ENCODE results near the gene ZNF786. TPM values are rescaled to one million over a fixed set of nuclear protein-coding genes. Genes with fewer than 3 reads are reported as not detected.
"Not testable (repeated sequence)": the region's sequence is repeated elsewhere in the genome, so short reads cannot be mapped to it uniquely, and the experiment has no call there.

The ZNF786 gene
- total RNA-seq, 1 donor from 2014 or later: 9.0 TPM

GRCh38 chr7:149093228-149093627, 2.7 kb upstream of the ZNF786 start:
- Histone ChIP-seq H3K36me3 (ENCODE audit: control insufficient read depth, insufficient read depth, low read length) (no peaks in the 10 kb centered on the region), H3K4me3 (ENCODE audit: low read depth, low read length) (no peak overlapping the region), H3K27me3 (ENCODE audit: control insufficient read depth, insufficient read depth, low read length) (no peaks in the 10 kb centered on the region)
- DNase-seq (ENCODE audit: low read depth): no peak
- no peak for TF ChIP-seq CTCF (IDR thresholded peaks at IDR 0.05; ENCODE audit: insufficient read depth, low read length, severe bottlenecking)
- FAIRE-seq: no peak

- FAIRE-seq; DNase-seq (ENCODE audit: low read depth); H3K36me3 ChIP-seq (ENCODE audit: control insufficient read depth, insufficient read depth, low read length); H3K27me3 ChIP-seq (ENCODE audit: control insufficient read depth, insufficient read depth, low read length); H3K4me3 ChIP-seq (ENCODE audit: low read depth, low read length): not testable (repeated sequence)
Measured at GRCh38 chr7:149092244-149092643, 1.7 kb upstream of the ZNF786 start.

GRCh38 chr7:149087376-149087775, 3.1 kb downstream of the ZNF786 start:
- FAIRE-seq (no peak), DNase-seq (ENCODE audit: low read depth) (no peak)
- no peak for TF ChIP-seq CTCF (IDR thresholded peaks at IDR 0.05; ENCODE audit: insufficient read depth, low read length, severe bottlenecking)
- Histone ChIP-seq H3K4me3 (ENCODE audit: low read depth, low read length) (no peak overlapping the region), H3K27me3 (ENCODE audit: control insufficient read depth, insufficient read depth, low read length) (no peaks in the 10 kb centered on the region), H3K36me3 (ENCODE audit: control insufficient read depth, insufficient read depth, low read length) (peaks cover 2% of the 10 kb centered on the region)

GRCh38 chr7:149085866-149086265, 4.7 kb downstream of the ZNF786 start:
- Histone ChIP-seq H3K36me3 (ENCODE audit: control insufficient read depth, insufficient read depth, low read length) (peaks cover 2% of the 10 kb centered on the region), H3K27me3 (ENCODE audit: control insufficient read depth, insufficient read depth, low read length) (no peaks in the 10 kb centered on the region), H3K4me3 (ENCODE audit: low read depth, low read length) (no peak overlapping the region)
- FAIRE-seq (no peak), DNase-seq (ENCODE audit: low read depth) (no peak)
- TF ChIP-seq CTCF (IDR thresholded peaks at IDR 0.05; ENCODE audit: insufficient read depth, low read length, severe bottlenecking): no peak

GRCh38 chr7:149084407-149084806, 6.1 kb downstream of the ZNF786 start:
- peaks cover 2% of the 10 kb centered on the region for H3K36me3 ChIP-seq (ENCODE audit: control insufficient read depth, insufficient read depth, low read length)
- TF ChIP-seq CTCF (IDR thresholded peaks at IDR 0.05; ENCODE audit: insufficient read depth, low read length, severe bottlenecking): no peak
- DNase-seq (ENCODE audit: low read depth) (no peak), FAIRE-seq (no peak)
- no peaks in the 10 kb centered on the region for H3K27me3 ChIP-seq (ENCODE audit: control insufficient read depth, insufficient read depth, low read length)
- H3K4me3 ChIP-seq (ENCODE audit: low read depth, low read length): no peak overlapping the region

- TF ChIP-seq CTCF (IDR thresholded peaks at IDR 0.05; ENCODE audit: insufficient read depth, low read length, severe bottlenecking): no peak
- DNase-seq (ENCODE audit: low read depth) (no peak), FAIRE-seq (no peak)
- peaks cover 2% of the 10 kb centered on the region for H3K36me3 ChIP-seq (ENCODE audit: control insufficient read depth, insufficient read depth, low read length)
- no peaks in the 10 kb centered on the region for H3K27me3 ChIP-seq (ENCODE audit: control insufficient read depth, insufficient read depth, low read length)
- no peak overlapping the region for H3K4me3 ChIP-seq (ENCODE audit: low read depth, low read length)
Measured at GRCh38 chr7:149081914-149082313, 8.6 kb downstream of the ZNF786 start.
